HL-60 (cell line): ENCODE measurements around the gene ZMIZ1.

Experiments
- DNase-seq, 2 experiments: peaks; one replicate each; pipeline ENCODE4 v3.0.0-alpha.2; 2010 to 2020; ENCODE audit warnings: low read depth in 1 of 2, low spot score in 1 of 2
- H3K27ac ChIP-seq: fragments of 250-450 bp; sonication (Bioruptor Pico); replicated peaks from 2 replicates; pipeline ENCODE4 v1.5.1; 2020; ENCODE audit warnings: mild to moderate bottlenecking, moderate library complexity
- H3K27me3 ChIP-seq: fragments of 250-450 bp; sonication (Bioruptor Pico); 2 replicates; pipeline ENCODE4 v1.5.1; 2021; ENCODE audit warnings: mild to moderate bottlenecking, moderate library complexity; ENCODE audit not compliant: insufficient read depth, poor library complexity, severe bottlenecking
- H3K4me3 ChIP-seq: replicated peaks from 2 replicates; pipeline ENCODE4 v1.5.1; 2011; ENCODE audit warnings: mild to moderate bottlenecking, control low read depth, low read length; ENCODE audit not compliant: insufficient read depth
- GABPA ChIP-seq: IDR thresholded peaks from 2 replicates; pipeline ENCODE4 v1.6.1; 2012; ENCODE audit warnings: low read depth
- POLR2AphosphoS5 ChIP-seq: IDR thresholded peaks from 2 replicates; pipeline ENCODE4 v1.6.1; 2012; ENCODE audit warnings: low read depth
- REST ChIP-seq: IDR thresholded peaks from 2 replicates; pipeline ENCODE4 v1.6.1; 2012; ENCODE audit warnings: low read depth; ENCODE audit not compliant: insufficient replicate concordance
- SPI1 ChIP-seq: IDR thresholded peaks from 2 replicates; pipeline ENCODE4 v1.6.1; 2012; ENCODE audit warnings: low read depth, mild to moderate bottlenecking, borderline replicate concordance
- TF ChIP-seq, protein P1 (sequence below): IDR thresholded peaks from one replicate; pipeline ENCODE4 v1.5.1; 2011; ENCODE audit warnings: low read length, control low read depth, inconsistent platforms; ENCODE audit not compliant: insufficient read depth

The ZMIZ1 gene

GRCh38 chr10:79348640-79348988 lies 279.8 kb downstream of the ZMIZ1 start:
- Histone ChIP-seq H3K4me3 (peak overlapping the region; percentile 70), H3K27me3 (no peaks in the 10 kb centered on the region), H3K27ac (peak overlapping the region; percentile 99)
- DNase-seq = no peak
- TF ChIP-seq GABPA = no peak
- no peak for TF ChIP-seq SPI1
- no peak for TF ChIP-seq POLR2AphosphoS5
- TF ChIP-seq, protein P1, sequence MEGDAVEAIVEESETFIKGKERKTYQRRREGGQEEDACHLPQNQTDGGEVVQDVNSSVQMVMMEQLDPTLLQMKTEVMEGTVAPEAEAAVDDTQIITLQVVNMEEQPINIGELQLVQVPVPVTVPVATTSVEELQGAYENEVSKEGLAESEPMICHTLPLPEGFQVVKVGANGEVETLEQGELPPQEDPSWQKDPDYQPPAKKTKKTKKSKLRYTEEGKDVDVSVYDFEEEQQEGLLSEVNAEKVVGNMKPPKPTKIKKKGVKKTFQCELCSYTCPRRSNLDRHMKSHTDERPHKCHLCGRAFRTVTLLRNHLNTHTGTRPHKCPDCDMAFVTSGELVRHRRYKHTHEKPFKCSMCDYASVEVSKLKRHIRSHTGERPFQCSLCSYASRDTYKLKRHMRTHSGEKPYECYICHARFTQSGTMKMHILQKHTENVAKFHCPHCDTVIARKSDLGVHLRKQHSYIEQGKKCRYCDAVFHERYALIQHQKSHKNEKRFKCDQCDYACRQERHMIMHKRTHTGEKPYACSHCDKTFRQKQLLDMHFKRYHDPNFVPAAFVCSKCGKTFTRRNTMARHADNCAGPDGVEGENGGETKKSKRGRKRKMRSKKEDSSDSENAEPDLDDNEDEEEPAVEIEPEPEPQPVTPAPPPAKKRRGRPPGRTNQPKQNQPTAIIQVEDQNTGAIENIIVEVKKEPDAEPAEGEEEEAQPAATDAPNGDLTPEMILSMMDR = no peak
- TF ChIP-seq REST = no peak

GRCh38 chr10:79349072-79349491 lies 280.3 kb downstream of the ZMIZ1 start:
- peak overlapping the region; percentile 70 for H3K4me3 ChIP-seq
- no peak for DNase-seq
- no peaks in the 10 kb centered on the region for H3K27me3 ChIP-seq
- no peak for TF ChIP-seq GABPA
- TF ChIP-seq REST = no peak
- TF ChIP-seq POLR2AphosphoS5 = no peak
- TF ChIP-seq, protein P1 = no peak
- no peak for TF ChIP-seq SPI1
- H3K27ac ChIP-seq = peak overlapping the region; percentile 99

DNA sequence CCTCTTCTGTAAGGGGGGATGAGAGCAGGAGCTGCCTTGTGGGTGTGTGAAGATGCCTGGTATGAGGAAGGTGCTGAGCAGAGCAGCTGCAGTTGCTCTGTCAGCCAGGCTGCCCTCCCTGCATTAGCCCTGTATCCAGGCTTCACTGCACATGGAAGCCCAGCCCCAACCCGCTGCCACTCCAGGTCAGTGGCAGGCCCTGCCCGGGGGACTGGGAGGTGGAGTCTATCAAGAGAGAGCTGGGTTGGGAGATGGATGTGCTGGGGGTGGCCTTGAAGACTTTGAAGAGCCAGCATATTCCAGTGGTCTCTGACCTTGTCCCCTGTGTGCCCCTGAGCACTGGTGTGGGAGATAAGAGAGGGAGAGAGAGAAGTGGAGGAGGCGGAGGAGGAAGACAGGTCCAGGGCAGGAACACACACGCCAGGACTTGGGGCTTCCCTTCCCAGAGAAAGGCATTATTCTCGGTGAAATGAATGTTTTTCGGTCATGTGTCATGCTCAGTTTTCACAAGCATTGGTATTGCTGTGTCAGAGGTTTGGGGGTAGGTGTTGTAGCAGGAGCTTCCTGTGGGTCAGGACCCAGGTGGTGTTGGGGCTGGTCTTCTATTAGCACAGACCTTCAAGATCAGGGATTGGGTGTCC lies 281.1 kb downstream of the ZMIZ1 start:
- H3K27me3 ChIP-seq = no peaks in the 10 kb centered on the region
- peak overlapping the region; percentile 70 for H3K4me3 ChIP-seq
- DNase-seq = peak in 1 of 2 experiments; percentile 33
- peak overlapping the region; percentile 30 for H3K27ac ChIP-seq
- no peak for TF ChIP-seq GABPA
- TF ChIP-seq SPI1 = no peak
- TF ChIP-seq POLR2AphosphoS5 = no peak
- TF ChIP-seq REST = no peak
- TF ChIP-seq, protein P1 = no peak
